LoVo (cell line): ENCODE measurements around the gene BCAR3.
"Not testable (repeated sequence)": the region's sequence is repeated elsewhere in the genome, so short reads cannot be mapped to it uniquely, and the experiment has no call there.

Source experiments
- DNase-seq: peaks from one replicate; pipeline ENCODE4 v3.0.0-alpha.2; 2016; ENCODE audit warnings: low spot score

Gene BCAR3

GRCh38 chr1:93705892-93706500 lies 24.4 kb upstream of the BCAR3 start:
- DNase-seq, result peak; percentile 18

GRCh38 chr1:93704052-93704451 lies 22.4 kb upstream of the BCAR3 start:
- DNase-seq, result no peak

GRCh38 chr1:93703643-93704042 lies 22.0 kb upstream of the BCAR3 start:
- peak; percentile 49 for DNase-seq

GRCh38 chr1:93702828-93703183 lies 21.2 kb upstream of the BCAR3 start:
- DNase-seq, result peak; percentile 24

- DNase-seq, result peak; percentile 24
Measured at GRCh38 chr1:93702111-93702827, 20.6 kb upstream of the BCAR3 start.

GRCh38 chr1:93701629-93702028 lies 20.0 kb upstream of the BCAR3 start:
- DNase-seq, result peak; percentile 95

GRCh38 chr1:93700532-93701469 lies 19.2 kb upstream of the BCAR3 start:
- no peak for DNase-seq

- no peak for DNase-seq
Measured at GRCh38 chr1:93699503-93700168, 18.0 kb upstream of the BCAR3 start.

GRCh38 chr1:93699049-93699384 lies 17.4 kb upstream of the BCAR3 start:
- DNase-seq, result no peak

- no peak for DNase-seq
Measured at GRCh38 chr1:93698329-93699048, 16.9 kb upstream of the BCAR3 start.

- not testable (repeated sequence) for DNase-seq
Measured at GRCh38 chr1:93697566-93697965, 15.9 kb upstream of the BCAR3 start.

GRCh38 chr1:93695411-93696005 lies 13.9 kb upstream of the BCAR3 start:
- no peak for DNase-seq

- DNase-seq, result peak; percentile 63
Measured at GRCh38 chr1:93694819-93695218, 13.2 kb upstream of the BCAR3 start.

- peak; percentile 57 for DNase-seq
Measured at GRCh38 chr1:93694039-93694438, 12.4 kb upstream of the BCAR3 start.

GRCh38 chr1:93692983-93693591 lies 11.4 kb upstream of the BCAR3 start:
- peak; percentile 88 for DNase-seq

GRCh38 chr1:93692451-93692861 lies 10.8 kb upstream of the BCAR3 start:
- DNase-seq, result peak; percentile 30

- DNase-seq, result no peak
Measured at GRCh38 chr1:93692026-93692425, 10.4 kb upstream of the BCAR3 start.

GRCh38 chr1:93690921-93691789 lies 9.5 kb upstream of the BCAR3 start:
- DNase-seq, result no peak

- DNase-seq, result no peak
Measured at GRCh38 chr1:93690341-93690740, 8.7 kb upstream of the BCAR3 start.
